ENCODE data around the gene ARHGEF2. TPM values are rescaled to one million over a fixed set of nuclear protein-coding genes. Genes with fewer than 3 reads are reported as not detected.

Gene ARHGEF2
- polyA plus RNA-seq, 3 donors: 15.4 to 271 (median 18.6) TPM

DNA sequence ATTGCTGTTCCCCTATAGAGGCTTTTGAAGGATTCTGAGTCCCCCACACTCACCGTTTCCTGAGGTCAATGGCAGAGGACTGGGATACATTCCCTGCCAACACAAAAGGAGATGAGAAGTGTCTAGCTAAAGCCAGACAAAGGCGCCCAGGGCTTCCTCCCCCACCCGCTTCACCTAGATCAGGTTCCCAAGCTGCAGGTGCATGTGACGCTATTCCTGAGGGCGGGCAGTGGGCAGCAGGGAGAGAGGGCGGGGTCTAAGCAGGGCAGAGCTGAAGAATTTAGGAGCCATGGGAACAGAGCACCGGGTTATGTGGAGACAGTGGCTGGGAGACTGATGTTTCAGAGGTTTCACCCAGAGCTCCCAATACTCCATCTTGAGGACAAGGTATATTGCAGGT lies 6.0 kb upstream of the ARHGEF2 start:
- peaks cover 55 to 57% of the 10 kb centered on the region in 2 donors for H3K4me1 ChIP-seq (ENCODE audit: control insufficient read depth in 1 of 2, insufficient read depth in 2 of 2, low read length in 2 of 2)
- DNase-seq: no peak
- no peak overlapping the region for H2AFZ ChIP-seq (ENCODE audit: insufficient read depth, low read depth, low read length, poor library complexity, severe bottlenecking)
- H3K4me3 Mint-ChIP-seq: no peak overlapping the region
- peaks cover 49% of the 10 kb centered on the region for H3K79me2 ChIP-seq (ENCODE audit: insufficient read depth, low read length)
- intact Hi-C loops (cut with micrococcal nuclease): no loop called here
- 100% methylated on average over 5 of the region's 7 CpGs for WGBS (ENCODE audit: insufficient coverage)
- H3K9ac ChIP-seq (ENCODE audit: insufficient read depth, low read length, poor library complexity, severe bottlenecking): no peak overlapping the region
- no peaks in the 10 kb centered on the region for H3K36me3 ChIP-seq (replicated peaks in 1 of 2; ENCODE audit: control insufficient read depth in 1 of 2, insufficient read depth in 2 of 2, low read length in 2 of 2)
- TF ChIP-seq CTCF (IDR thresholded peaks at IDR 0.05): no peak
- no peak overlapping the region for H3K4me3 ChIP-seq (replicated peaks in 1 of 3; ENCODE audit: low read depth in 2 of 3, low read length in 3 of 3)
- H4K20me1 ChIP-seq (ENCODE audit: insufficient read depth, low read length): peaks cover 5% of the 10 kb centered on the region
- H3K9me3 ChIP-seq (replicated peaks in 1 of 2; ENCODE audit: control insufficient read depth in 1 of 2, insufficient read depth in 1 of 2, low read length in 2 of 2): no peaks in the 10 kb centered on the region
- no peaks in the 10 kb centered on the region for H3K27me3 ChIP-seq (ENCODE audit: control insufficient read depth in 2 of 2, insufficient read depth in 2 of 2, low read length in 2 of 2)
- peaks cover 68% of the 10 kb centered on the region for H3K4me1 Mint-ChIP-seq
- H3K27ac ChIP-seq (ENCODE audit: low read depth in 1 of 2, low read length in 2 of 2): no peak overlapping the region
- peaks cover 9 to 22% of the 10 kb centered on the region in 2 donors for H3K36me3 Mint-ChIP-seq
- H3K9me3 Mint-ChIP-seq: peaks cover 0 to 2% (median 0%) of the 10 kb centered on the region in 7 donors
- no peak overlapping the region for H3K4me2 ChIP-seq (replicated peaks; ENCODE audit: extremely low read depth, low read length, poor library complexity, severe bottlenecking)
- H3K27me3 Mint-ChIP-seq (ENCODE audit: low read depth in 3 of 3): peaks cover 0 to 3% (median 2%) of the 10 kb centered on the region in 3 donors
- peak overlapping the region in 2 of 7 donors; percentile 10 to 80 for H3K27ac Mint-ChIP-seq

- H3K36me3 ChIP-seq (replicated peaks in 1 of 2; ENCODE audit: control insufficient read depth in 1 of 2, insufficient read depth in 2 of 2, low read length in 2 of 2): no peaks in the 10 kb centered on the region
These were observed 5.1 kb upstream of the ARHGEF2 start for GRCh38 chr1:155983191-155984024.

More at GRCh38 chr1:155983191-155984024, 5.1 kb upstream of the ARHGEF2 start:
- H2AFZ ChIP-seq (ENCODE audit: insufficient read depth, low read depth, low read length, poor library complexity, severe bottlenecking): no peak overlapping the region
- H3K79me2 ChIP-seq (ENCODE audit: insufficient read depth, low read length): peaks cover 51% of the 10 kb centered on the region
- H3K9ac ChIP-seq (ENCODE audit: insufficient read depth, low read length, poor library complexity, severe bottlenecking): no peak overlapping the region
- peak overlapping the region in 1 of 2 donors; percentile 24 for H3K27ac ChIP-seq (ENCODE audit: low read depth in 1 of 2, low read length in 2 of 2)
- no peaks in the 10 kb centered on the region for H3K9me3 ChIP-seq (replicated peaks in 1 of 2; ENCODE audit: control insufficient read depth in 1 of 2, insufficient read depth in 1 of 2, low read length in 2 of 2)
- Mint-ChIP-seq H3K27me3 (ENCODE audit: low read depth in 3 of 3) (peaks cover 0 to 3% (median 2%) of the 10 kb centered on the region in 3 donors), H3K27ac (peak overlapping the region in 6 of 7 donors; percentile 9 to 86 (median 28)), H3K4me1 (peaks cover 63% of the 10 kb centered on the region), H3K9me3 (peaks cover 0 to 2% (median 0%) of the 10 kb centered on the region in 7 donors), H3K4me3 (no peak overlapping the region), H3K36me3 (peaks cover 9 to 22% of the 10 kb centered on the region in 2 donors)
- H4K20me1 ChIP-seq (ENCODE audit: insufficient read depth, low read length): peaks cover 8% of the 10 kb centered on the region
- DNase-seq: no peak
- H3K4me2 ChIP-seq (replicated peaks; ENCODE audit: extremely low read depth, low read length, poor library complexity, severe bottlenecking): no peak overlapping the region
- H3K4me3 ChIP-seq (replicated peaks in 1 of 3; ENCODE audit: low read depth in 2 of 3, low read length in 3 of 3): no peak overlapping the region
- no peak for TF ChIP-seq CTCF (IDR thresholded peaks at IDR 0.05)
- WGBS (ENCODE audit: insufficient coverage): 14% methylated on average over 4 of the region's 4 CpGs
- peaks cover 52 to 57% of the 10 kb centered on the region in 2 donors for H3K4me1 ChIP-seq (ENCODE audit: control insufficient read depth in 1 of 2, insufficient read depth in 2 of 2, low read length in 2 of 2)
- intact Hi-C loops (cut with micrococcal nuclease): no loop called here
- H3K27me3 ChIP-seq (ENCODE audit: control insufficient read depth in 2 of 2, insufficient read depth in 2 of 2, low read length in 2 of 2): no peaks in the 10 kb centered on the region
